Measurements from ENCODE around the gene YY1. TPM values are rescaled to one million over a fixed set of nuclear protein-coding genes. Genes with fewer than 3 reads are reported as not detected.

Gene YY1
- total RNA-seq, 2 donors from 2014 or later: 42.8 to 52.3 TPM

- Histone ChIP-seq H3K9me3 (no peaks in the 10 kb centered on the region), H3K27me3 (replicated peaks; ENCODE audit: insufficient read depth) (no peaks in the 10 kb centered on the region), H3K4me1 (ENCODE audit: control insufficient read depth in 1 of 2, low read depth in 2 of 2) (peaks cover 0 to 13% of the 10 kb centered on the region in 2 donors), H3K36me3 (peaks cover 2% of the 10 kb centered on the region), H3K27ac (no peak overlapping the region), H3K4me3 (no peak overlapping the region)
- DNase-seq (ENCODE audit: low spot score) (no peak), ATAC-seq (ENCODE audit: insufficient number of reproducible peaks, low FRiP score, low read depth) (no peak)
- TF ChIP-seq CTCF (IDR thresholded peaks at IDR 0.05): no peak
Measured at GRCh38 chr14:100329233-100330006, 90.5 kb downstream of the YY1 start.

GRCh38 chr14:100330007-100330344 lies 91.0 kb downstream of the YY1 start:
- no peak for ATAC-seq (ENCODE audit: insufficient number of reproducible peaks, low FRiP score, low read depth)
- H3K4me3 ChIP-seq: no peak overlapping the region
- TF ChIP-seq CTCF (IDR thresholded peaks at IDR 0.05): no peak
- H3K36me3 ChIP-seq: peaks cover 7% of the 10 kb centered on the region
- no peak for DNase-seq (ENCODE audit: low spot score)
- no peaks in the 10 kb centered on the region for H3K27me3 ChIP-seq (replicated peaks; ENCODE audit: insufficient read depth)
- H3K9me3 ChIP-seq: no peaks in the 10 kb centered on the region
- H3K4me1 ChIP-seq (ENCODE audit: control insufficient read depth in 1 of 2, low read depth in 2 of 2): peaks cover 0 to 13% of the 10 kb centered on the region in 2 donors
- H3K27ac ChIP-seq: no peak overlapping the region

- no peak overlapping the region for H3K27ac ChIP-seq
- TF ChIP-seq CTCF (IDR thresholded peaks at IDR 0.05): no peak
- H3K27me3 ChIP-seq (replicated peaks; ENCODE audit: insufficient read depth): no peaks in the 10 kb centered on the region
- H3K4me3 ChIP-seq: no peak overlapping the region
- no peak for ATAC-seq (ENCODE audit: insufficient number of reproducible peaks, low FRiP score, low read depth)
- H3K4me1 ChIP-seq (ENCODE audit: control insufficient read depth in 1 of 2, low read depth in 2 of 2): peaks cover 0 to 8% of the 10 kb centered on the region in 2 donors
- H3K9me3 ChIP-seq: no peaks in the 10 kb centered on the region
- peaks cover 9% of the 10 kb centered on the region for H3K36me3 ChIP-seq
- no peak for DNase-seq (ENCODE audit: low spot score)
Measured at GRCh38 chr14:100330388-100330931, 91.5 kb downstream of the YY1 start.

GRCh38 chr14:100332071-100332639 lies 93.2 kb downstream of the YY1 start:
- ATAC-seq (ENCODE audit: insufficient number of reproducible peaks, low FRiP score, low read depth): no peak
- H3K27ac ChIP-seq: no peak overlapping the region
- H3K4me1 ChIP-seq (ENCODE audit: control insufficient read depth in 1 of 2, low read depth in 2 of 2): no peaks in the 10 kb centered on the region
- no peak for DNase-seq (ENCODE audit: low spot score)
- peaks cover 20% of the 10 kb centered on the region for H3K36me3 ChIP-seq
- TF ChIP-seq CTCF (IDR thresholded peaks at IDR 0.05): no peak
- H3K4me3 ChIP-seq: no peak overlapping the region
- H3K27me3 ChIP-seq (replicated peaks; ENCODE audit: insufficient read depth): no peaks in the 10 kb centered on the region
- no peaks in the 10 kb centered on the region for H3K9me3 ChIP-seq

Other genes with a start within 250 kb of the YY1 start
- gene EVL, start 173.7 kb upstream of the YY1 start, total RNA-seq: 100 to 1,000 TPM in 1 of 2 donors, 10 to 100 TPM in 1; 53.1 to 102 TPM
- gene DEGS2, start 79.5 kb upstream of the YY1 start, total RNA-seq: under 1 TPM in 1 of 2 donors, not detected in 1; 0.28 TPM
- 10 to 100 TPM; 54.2 to 80.6 TPM for gene SLC25A29, start 67.3 kb downstream of the YY1 start, total RNA-seq
- gene SLC25A47, start 84.2 kb downstream of the YY1 start, total RNA-seq: not detected
- 10 to 100 TPM in 1 of 2 donors, 1 to 10 TPM in 1; 6.6 to 12.5 TPM for gene WDR25, start 137.3 kb downstream of the YY1 start, total RNA-seq